ENCODE data around the gene PLXNA4.

The PLXNA4 gene

DNA sequence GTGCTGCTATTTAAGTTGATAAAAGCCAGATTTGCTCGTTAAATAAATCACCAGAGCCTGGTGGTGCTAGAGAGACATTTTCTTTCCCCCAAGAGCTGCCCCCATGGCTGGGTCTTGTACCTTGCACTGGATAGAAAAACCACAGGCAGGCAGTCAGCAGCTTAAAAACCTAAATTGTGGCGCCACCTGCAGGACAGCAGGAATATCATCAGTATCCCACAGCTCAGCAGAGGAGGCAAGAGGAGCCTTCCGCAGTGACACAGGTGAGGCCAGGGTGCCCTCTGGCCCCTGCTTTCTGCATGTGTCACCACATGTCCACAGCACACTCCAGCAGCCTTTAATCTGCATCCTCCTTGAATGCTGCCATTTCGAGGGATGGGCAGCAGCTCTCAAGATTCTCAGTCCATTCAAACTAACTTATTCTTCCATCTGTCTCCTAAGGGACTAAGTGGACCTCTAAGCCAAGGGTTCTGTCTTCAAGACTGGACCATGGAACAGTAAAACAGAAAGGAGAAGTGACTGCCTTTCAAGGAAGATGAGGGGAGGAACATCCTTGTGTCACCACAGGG lies 4.5 kb upstream of the PLXNA4 start:
- Histone ChIP-seq H3K79me1 (ENCODE audit: low read length) (no peaks in the 10 kb centered on the region), H3K4ac (ENCODE audit: low read depth, low read length) (no peak overlapping the region), H3K9me3 (ENCODE audit: insufficient read depth, low read depth, low read length) (no peaks in the 10 kb centered on the region), H3K4me3 (ENCODE audit: low read depth, low read length) (no peak overlapping the region), H3K27ac (ENCODE audit: low read depth, low read length) (no peak overlapping the region), H3K36me3 (ENCODE audit: control insufficient read depth in 1 of 2, insufficient read depth in 2 of 2, low read length in 2 of 2) (no peaks in the 10 kb centered on the region), H3K4me2 (ENCODE audit: low read length) (no peak overlapping the region), H2AFZ (ENCODE audit: insufficient read depth, low read length, poor library complexity) (no peak overlapping the region), H3K14ac (ENCODE audit: low read length) (no peak overlapping the region), H2AK5ac (ENCODE audit: low read length) (no peak overlapping the region), H3K79me2 (ENCODE audit: control insufficient read depth, insufficient read depth, low read length, poor library complexity) (no peaks in the 10 kb centered on the region), H4K91ac (ENCODE audit: low read depth, low read length) (no peak overlapping the region), H3K27me3 (ENCODE audit: insufficient read depth, low read length) (peaks cover 29% of the 10 kb centered on the region), H2BK12ac (ENCODE audit: low read length) (no peak overlapping the region), H3K9ac (ENCODE audit: low read length) (no peak overlapping the region), H2BK120ac (ENCODE audit: insufficient read depth, low read length, poor library complexity) (no peak overlapping the region), H4K8ac (ENCODE audit: low read depth, low read length) (no peak overlapping the region), H3K4me1 (ENCODE audit: control insufficient read depth in 1 of 2, insufficient read depth in 2 of 2, low read length in 2 of 2) (peaks cover 3% of the 10 kb centered on the region in 2 experiments), H4K12ac (ENCODE audit: low read depth, low read length) (no peak overlapping the region), H2BK5ac (ENCODE audit: low read depth, low read length, poor library complexity) (no peak overlapping the region), H3K23ac (ENCODE audit: low read length) (no peak overlapping the region), H3K18ac (ENCODE audit: low read length) (no peak overlapping the region)
- WGBS (ENCODE audit: extremely low coverage, insufficient coverage, insufficient read length) = no CpG with 5 or more reads among the region's 4 CpGs
- peak; percentile 77 to 85 for DNase-seq

DNA sequence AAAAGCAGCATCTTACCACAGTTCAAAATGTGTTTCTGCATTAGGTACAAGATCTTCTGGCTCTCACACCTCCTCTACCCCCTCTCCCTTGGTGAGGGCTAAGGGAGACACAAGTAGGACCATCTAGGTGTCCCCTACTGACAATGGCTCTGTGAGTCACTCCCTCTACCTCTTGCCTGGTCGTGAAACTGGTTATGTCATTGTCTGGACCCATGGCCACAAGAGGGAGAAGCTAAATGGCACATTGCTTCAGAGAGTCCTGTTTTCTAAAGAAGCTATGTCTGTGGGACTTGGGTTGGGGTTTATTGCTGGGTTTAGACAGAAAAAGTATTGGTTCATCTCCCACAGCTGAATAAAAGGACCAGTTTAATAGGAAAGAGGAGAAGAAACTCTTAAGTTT lies 4.0 kb upstream of the PLXNA4 start:
- H3K4me3 ChIP-seq (ENCODE audit: low read depth, low read length) = no peak overlapping the region
- no peak overlapping the region for H3K27ac ChIP-seq (ENCODE audit: low read depth, low read length)
- no peak overlapping the region for H2BK120ac ChIP-seq (ENCODE audit: insufficient read depth, low read length, poor library complexity)
- no peaks in the 10 kb centered on the region for H3K79me2 ChIP-seq (ENCODE audit: control insufficient read depth, insufficient read depth, low read length, poor library complexity)
- H2BK12ac ChIP-seq (ENCODE audit: low read length) = no peak overlapping the region
- peaks cover 3% of the 10 kb centered on the region in 2 experiments for H3K4me1 ChIP-seq (ENCODE audit: control insufficient read depth in 1 of 2, insufficient read depth in 2 of 2, low read length in 2 of 2)
- H3K27me3 ChIP-seq (ENCODE audit: insufficient read depth, low read length) = peaks cover 34% of the 10 kb centered on the region
- no peak overlapping the region for H2BK5ac ChIP-seq (ENCODE audit: low read depth, low read length, poor library complexity)
- H3K36me3 ChIP-seq (ENCODE audit: control insufficient read depth in 1 of 2, insufficient read depth in 2 of 2, low read length in 2 of 2) = no peaks in the 10 kb centered on the region
- no peak overlapping the region for H2AFZ ChIP-seq (ENCODE audit: insufficient read depth, low read length, poor library complexity)
- H3K18ac ChIP-seq (ENCODE audit: low read length) = no peak overlapping the region
- H3K9ac ChIP-seq (ENCODE audit: low read length) = no peak overlapping the region
- peak in 1 of 2 donors; percentile 14 for DNase-seq
- no peak overlapping the region for H3K23ac ChIP-seq (ENCODE audit: low read length)
- H3K4me2 ChIP-seq (ENCODE audit: low read length) = no peak overlapping the region
- H3K79me1 ChIP-seq (ENCODE audit: low read length) = no peaks in the 10 kb centered on the region
- H4K91ac ChIP-seq (ENCODE audit: low read depth, low read length) = no peak overlapping the region
- no peak overlapping the region for H2AK5ac ChIP-seq (ENCODE audit: low read length)
- no peak overlapping the region for H3K14ac ChIP-seq (ENCODE audit: low read length)
- H3K4ac ChIP-seq (ENCODE audit: low read depth, low read length) = no peak overlapping the region
- H4K8ac ChIP-seq (ENCODE audit: low read depth, low read length) = no peak overlapping the region
- no peaks in the 10 kb centered on the region for H3K9me3 ChIP-seq (ENCODE audit: insufficient read depth, low read depth, low read length)
- H4K12ac ChIP-seq (ENCODE audit: low read depth, low read length) = no peak overlapping the region
- no CpG with 5 or more reads among the region's 1 CpG for WGBS (ENCODE audit: extremely low coverage, insufficient coverage, insufficient read length)

DNA sequence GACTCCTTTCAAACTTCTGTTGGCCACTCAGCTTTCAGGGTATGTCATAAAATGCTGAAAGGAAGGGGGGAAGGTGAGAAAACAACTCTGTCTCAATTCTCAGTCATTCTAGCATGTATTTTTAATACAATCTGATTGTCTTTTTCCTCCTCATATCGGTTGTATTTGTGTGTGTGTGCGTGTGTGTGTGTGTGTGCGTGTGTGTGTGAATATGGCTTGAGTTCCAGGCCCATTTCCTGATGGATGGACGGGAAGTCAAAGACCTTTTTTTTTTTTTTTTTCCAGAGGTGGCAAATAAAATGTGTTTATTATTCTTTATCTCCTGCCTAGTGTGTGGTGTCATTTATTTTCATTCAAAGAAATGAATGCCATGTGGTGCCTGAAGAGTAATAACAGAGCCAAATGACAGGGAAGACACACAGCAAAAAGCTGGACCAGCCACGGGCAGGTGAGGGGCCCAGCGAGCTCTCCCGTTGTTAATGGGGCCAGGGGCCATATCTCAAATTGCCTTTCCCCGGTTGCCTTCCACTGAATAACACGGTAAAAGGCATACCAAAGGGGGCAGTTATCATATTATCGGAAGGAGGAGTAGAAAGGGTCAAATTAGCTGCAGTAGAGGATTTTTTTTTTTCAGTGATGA lies 3.1 kb upstream of the PLXNA4 start:
- no peak for DNase-seq
- Histone ChIP-seq H4K8ac (ENCODE audit: low read depth, low read length) (no peak overlapping the region), H2AFZ (ENCODE audit: insufficient read depth, low read length, poor library complexity) (no peak overlapping the region), H3K9me3 (ENCODE audit: insufficient read depth, low read depth, low read length) (no peaks in the 10 kb centered on the region), H3K4me3 (ENCODE audit: low read depth, low read length) (no peak overlapping the region), H3K9ac (ENCODE audit: low read length) (no peak overlapping the region), H3K23ac (ENCODE audit: low read length) (no peak overlapping the region), H3K79me1 (ENCODE audit: low read length) (no peaks in the 10 kb centered on the region), H2BK12ac (ENCODE audit: low read length) (no peak overlapping the region), H2BK5ac (ENCODE audit: low read depth, low read length, poor library complexity) (no peak overlapping the region), H3K27me3 (ENCODE audit: insufficient read depth, low read length) (peaks cover 43% of the 10 kb centered on the region), H3K4me1 (ENCODE audit: control insufficient read depth in 1 of 2, insufficient read depth in 2 of 2, low read length in 2 of 2) (peaks cover 3% of the 10 kb centered on the region in 2 experiments), H2AK5ac (ENCODE audit: low read length) (no peak overlapping the region), H4K12ac (ENCODE audit: low read depth, low read length) (no peak overlapping the region), H3K36me3 (ENCODE audit: control insufficient read depth in 1 of 2, insufficient read depth in 2 of 2, low read length in 2 of 2) (no peaks in the 10 kb centered on the region), H2BK120ac (ENCODE audit: insufficient read depth, low read length, poor library complexity) (no peak overlapping the region), H3K27ac (ENCODE audit: low read depth, low read length) (no peak overlapping the region), H3K4ac (ENCODE audit: low read depth, low read length) (no peak overlapping the region), H3K14ac (ENCODE audit: low read length) (no peak overlapping the region), H3K4me2 (ENCODE audit: low read length) (no peak overlapping the region), H3K79me2 (ENCODE audit: control insufficient read depth, insufficient read depth, low read length, poor library complexity) (no peaks in the 10 kb centered on the region), H3K18ac (ENCODE audit: low read length) (no peak overlapping the region), H4K91ac (ENCODE audit: low read depth, low read length) (no peak overlapping the region)
- no CpG with 5 or more reads among the region's 10 CpGs for WGBS (ENCODE audit: extremely low coverage, insufficient coverage, insufficient read length)

DNA sequence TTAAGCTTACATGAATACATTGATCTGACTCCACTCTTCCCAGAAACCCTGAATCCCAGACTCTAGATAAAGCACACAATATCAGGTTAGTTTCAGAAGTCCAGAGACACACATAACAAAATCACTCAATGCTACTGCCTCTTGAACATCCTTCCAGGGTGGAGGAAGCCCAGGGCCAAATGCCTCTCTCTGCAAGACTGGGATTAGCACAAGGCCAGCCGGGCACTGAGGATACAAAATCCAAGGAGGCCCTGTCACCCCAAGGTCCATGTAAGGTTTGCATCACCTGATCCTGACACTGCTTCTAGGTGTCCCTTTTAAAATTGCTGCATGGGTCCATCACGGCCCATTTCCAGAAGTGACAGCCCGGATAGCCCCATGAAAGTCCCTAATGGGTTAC lies 2.6 kb upstream of the PLXNA4 start:
- no peak for DNase-seq
- peaks cover 48% of the 10 kb centered on the region for H3K27me3 ChIP-seq (ENCODE audit: insufficient read depth, low read length)
- no peaks in the 10 kb centered on the region for H3K9me3 ChIP-seq (ENCODE audit: insufficient read depth, low read depth, low read length)
- no peak overlapping the region for H2BK12ac ChIP-seq (ENCODE audit: low read length)
- H3K36me3 ChIP-seq (ENCODE audit: control insufficient read depth in 1 of 2, insufficient read depth in 2 of 2, low read length in 2 of 2) = no peaks in the 10 kb centered on the region
- H3K14ac ChIP-seq (ENCODE audit: low read length) = no peak overlapping the region
- H2BK120ac ChIP-seq (ENCODE audit: insufficient read depth, low read length, poor library complexity) = no peak overlapping the region
- no peaks in the 10 kb centered on the region for H3K79me1 ChIP-seq (ENCODE audit: low read length)
- no CpG with 5 or more reads among the region's 3 CpGs for WGBS (ENCODE audit: extremely low coverage, insufficient coverage, insufficient read length)
- no peak overlapping the region for H3K9ac ChIP-seq (ENCODE audit: low read length)
- no peak overlapping the region for H3K4me2 ChIP-seq (ENCODE audit: low read length)
- peaks cover 3% of the 10 kb centered on the region in 2 experiments for H3K4me1 ChIP-seq (ENCODE audit: control insufficient read depth in 1 of 2, insufficient read depth in 2 of 2, low read length in 2 of 2)
- no peak overlapping the region for H3K4me3 ChIP-seq (ENCODE audit: low read depth, low read length)
- H2AFZ ChIP-seq (ENCODE audit: insufficient read depth, low read length, poor library complexity) = no peak overlapping the region
- H2AK5ac ChIP-seq (ENCODE audit: low read length) = no peak overlapping the region
- H3K18ac ChIP-seq (ENCODE audit: low read length) = no peak overlapping the region
- H3K27ac ChIP-seq (ENCODE audit: low read depth, low read length) = no peak overlapping the region
- no peak overlapping the region for H4K8ac ChIP-seq (ENCODE audit: low read depth, low read length)
- H3K23ac ChIP-seq (ENCODE audit: low read length) = no peak overlapping the region
- no peak overlapping the region for H4K12ac ChIP-seq (ENCODE audit: low read depth, low read length)
- H3K79me2 ChIP-seq (ENCODE audit: control insufficient read depth, insufficient read depth, low read length, poor library complexity) = no peaks in the 10 kb centered on the region
- H3K4ac ChIP-seq (ENCODE audit: low read depth, low read length) = no peak overlapping the region
- no peak overlapping the region for H4K91ac ChIP-seq (ENCODE audit: low read depth, low read length)
- H2BK5ac ChIP-seq (ENCODE audit: low read depth, low read length, poor library complexity) = no peak overlapping the region

All from trophoblast cell (in vitro differentiated cells and primary cell).